GM20000 (cell line): ENCODE results near the gene KLF11.
"Not testable (repeated sequence)": the region's sequence is repeated elsewhere in the genome, so short reads cannot be mapped to it uniquely, and the experiment has no call there.

Experiments
- DNase-seq: peaks from one replicate; pipeline ENCODE4 v3.0.0; 2012; ENCODE audit warnings: low spot score
- TF ChIP-seq, protein P1 (sequence below): IDR thresholded peaks from 2 replicates; pipeline ENCODE4 v1.5.1; 2012; ENCODE audit warnings: mild to moderate bottlenecking, control low read depth; ENCODE audit errors: extremely low read depth, missing control alignments

KLF11 gene

DNA sequence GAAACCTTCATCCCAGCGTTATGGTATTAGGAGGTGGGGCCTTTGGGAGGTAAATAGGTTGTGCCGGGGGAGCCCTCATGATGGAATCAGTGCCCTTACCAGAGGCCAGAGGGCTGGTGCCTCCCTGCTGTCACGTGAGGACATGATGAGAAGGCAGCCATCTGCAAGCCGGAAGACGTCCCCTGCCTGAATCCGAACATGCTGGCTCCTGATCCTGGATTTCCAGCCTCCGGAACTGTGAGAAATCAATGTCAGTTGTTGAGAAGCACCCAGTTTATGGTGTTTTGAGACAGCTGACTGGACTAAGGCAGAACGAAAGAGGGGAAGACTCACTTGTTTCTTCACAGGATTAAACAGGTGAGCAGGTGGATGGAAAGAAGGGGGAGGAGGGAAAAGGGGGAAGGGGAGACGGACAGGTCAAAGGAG, 13.0 kb upstream of the KLF11 start:
- TF ChIP-seq, protein P1, sequence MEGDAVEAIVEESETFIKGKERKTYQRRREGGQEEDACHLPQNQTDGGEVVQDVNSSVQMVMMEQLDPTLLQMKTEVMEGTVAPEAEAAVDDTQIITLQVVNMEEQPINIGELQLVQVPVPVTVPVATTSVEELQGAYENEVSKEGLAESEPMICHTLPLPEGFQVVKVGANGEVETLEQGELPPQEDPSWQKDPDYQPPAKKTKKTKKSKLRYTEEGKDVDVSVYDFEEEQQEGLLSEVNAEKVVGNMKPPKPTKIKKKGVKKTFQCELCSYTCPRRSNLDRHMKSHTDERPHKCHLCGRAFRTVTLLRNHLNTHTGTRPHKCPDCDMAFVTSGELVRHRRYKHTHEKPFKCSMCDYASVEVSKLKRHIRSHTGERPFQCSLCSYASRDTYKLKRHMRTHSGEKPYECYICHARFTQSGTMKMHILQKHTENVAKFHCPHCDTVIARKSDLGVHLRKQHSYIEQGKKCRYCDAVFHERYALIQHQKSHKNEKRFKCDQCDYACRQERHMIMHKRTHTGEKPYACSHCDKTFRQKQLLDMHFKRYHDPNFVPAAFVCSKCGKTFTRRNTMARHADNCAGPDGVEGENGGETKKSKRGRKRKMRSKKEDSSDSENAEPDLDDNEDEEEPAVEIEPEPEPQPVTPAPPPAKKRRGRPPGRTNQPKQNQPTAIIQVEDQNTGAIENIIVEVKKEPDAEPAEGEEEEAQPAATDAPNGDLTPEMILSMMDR, result no peak
- DNase-seq, result no peak

GRCh38 chr2:10030798-10031197, 12.6 kb upstream of the KLF11 start:
- DNase-seq, result not testable (repeated sequence)

DNA sequence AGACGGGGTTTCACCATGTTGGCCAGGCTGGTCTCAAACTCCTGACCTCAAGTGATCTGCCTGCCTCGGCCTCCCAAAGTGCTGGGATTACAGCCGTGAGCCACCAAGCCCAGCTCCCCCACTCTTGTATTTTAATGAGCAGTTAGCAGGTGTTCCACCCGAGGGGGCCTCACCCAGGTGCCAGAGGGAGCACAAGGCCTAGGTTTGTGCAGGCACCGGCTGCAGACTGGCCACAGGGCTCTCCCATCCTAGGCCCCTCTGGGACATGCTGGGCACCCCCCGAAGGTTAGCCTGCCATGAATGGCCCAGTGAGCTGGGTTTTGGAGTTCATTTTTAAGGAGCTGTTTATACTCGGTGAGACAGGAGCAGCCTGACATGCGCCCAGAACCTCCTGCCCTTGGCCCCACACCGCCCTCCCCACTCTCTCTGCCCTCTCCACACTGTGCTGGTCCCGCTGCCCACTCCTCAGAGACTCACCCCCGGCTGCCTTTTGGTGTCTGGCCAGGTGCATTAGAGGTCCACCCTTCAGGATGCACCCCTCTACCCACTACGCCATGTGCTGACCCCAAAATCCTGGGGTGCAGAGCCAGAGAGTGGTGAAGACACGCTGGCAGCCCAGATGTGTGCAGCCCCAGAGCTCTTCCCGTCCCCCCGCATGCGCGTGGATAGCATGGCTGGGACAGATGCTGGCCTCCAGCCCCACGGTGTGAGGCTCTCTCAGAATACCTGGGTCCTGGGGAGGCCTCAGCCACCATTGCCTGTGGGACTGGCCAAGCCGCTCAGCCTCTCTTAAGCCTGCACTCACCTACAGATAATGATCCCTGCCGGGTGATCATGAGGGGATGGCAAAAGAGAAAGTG, 11.2 kb upstream of the KLF11 start:
- TF ChIP-seq, protein P1, result no peak
- no peak for DNase-seq

- TF ChIP-seq, protein P1, result no peak
- DNase-seq, result no peak
These were observed 10.6 kb upstream of the KLF11 start for GRCh38 chr2:10032746-10033105.

DNA sequence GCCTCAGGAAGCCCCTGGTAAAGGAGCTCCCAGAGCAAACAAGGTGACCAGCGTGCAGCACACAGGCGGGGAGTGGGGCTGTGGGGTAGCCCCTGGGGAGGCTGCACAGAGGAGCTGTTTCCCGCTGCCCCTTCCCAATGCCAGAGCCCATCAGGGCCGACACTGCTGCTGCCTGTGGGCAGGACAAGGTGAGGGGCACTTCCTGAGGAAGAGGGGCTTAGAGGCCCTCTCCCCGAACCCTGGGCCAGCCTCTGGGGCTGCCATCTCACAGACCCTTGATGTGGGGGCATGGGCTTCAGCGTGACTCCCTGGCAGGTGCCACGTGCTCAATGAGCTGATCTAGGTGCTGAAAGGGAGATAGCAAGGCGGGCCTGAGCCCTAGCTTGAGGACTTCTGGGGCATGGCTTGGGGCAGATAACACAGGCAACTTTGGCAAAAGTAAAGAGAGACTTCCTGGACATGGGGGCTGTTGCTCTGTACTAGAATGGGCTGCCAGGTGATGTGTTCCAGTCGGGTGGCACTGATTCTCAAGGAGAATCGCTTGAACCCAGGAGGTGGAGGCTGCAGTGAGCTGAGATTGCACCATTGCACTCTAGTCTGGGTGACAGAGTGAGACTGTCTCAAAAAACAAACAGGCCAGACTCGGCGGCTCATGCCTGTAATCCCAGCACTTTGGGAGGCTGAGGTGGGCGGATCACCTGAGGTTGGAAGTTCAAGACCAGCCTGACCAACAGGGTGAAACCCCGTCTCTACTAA, 9.9 kb upstream of the KLF11 start:
- TF ChIP-seq, protein P1, result no peak
- DNase-seq, result no peak

GRCh38 chr2:10034333-10035052, 8.9 kb upstream of the KLF11 start:
- no peak for DNase-seq
- TF ChIP-seq, protein P1, result no peak

DNA sequence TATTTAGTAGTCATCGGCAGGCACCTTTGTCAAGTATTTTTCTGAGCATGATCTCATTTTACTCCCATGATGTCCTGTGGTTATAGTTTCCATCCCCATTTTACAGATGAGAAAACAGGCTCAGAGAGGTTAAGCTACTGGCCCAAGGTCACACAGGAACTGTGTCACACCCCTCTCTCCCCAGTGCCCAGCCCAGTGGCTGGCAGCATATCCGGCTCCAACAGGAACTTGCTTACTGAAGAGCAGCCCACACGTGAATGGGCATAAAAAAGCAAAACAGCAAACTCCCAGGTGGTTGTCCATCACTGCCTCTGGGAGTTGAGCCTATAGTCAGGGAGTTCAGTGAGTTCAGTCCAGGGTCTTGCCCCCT, 8.3 kb upstream of the KLF11 start:
- TF ChIP-seq, protein P1, result no peak
- no peak for DNase-seq
